Measurements from ENCODE around the gene ZFHX3.

ZFHX3 gene

DNA sequence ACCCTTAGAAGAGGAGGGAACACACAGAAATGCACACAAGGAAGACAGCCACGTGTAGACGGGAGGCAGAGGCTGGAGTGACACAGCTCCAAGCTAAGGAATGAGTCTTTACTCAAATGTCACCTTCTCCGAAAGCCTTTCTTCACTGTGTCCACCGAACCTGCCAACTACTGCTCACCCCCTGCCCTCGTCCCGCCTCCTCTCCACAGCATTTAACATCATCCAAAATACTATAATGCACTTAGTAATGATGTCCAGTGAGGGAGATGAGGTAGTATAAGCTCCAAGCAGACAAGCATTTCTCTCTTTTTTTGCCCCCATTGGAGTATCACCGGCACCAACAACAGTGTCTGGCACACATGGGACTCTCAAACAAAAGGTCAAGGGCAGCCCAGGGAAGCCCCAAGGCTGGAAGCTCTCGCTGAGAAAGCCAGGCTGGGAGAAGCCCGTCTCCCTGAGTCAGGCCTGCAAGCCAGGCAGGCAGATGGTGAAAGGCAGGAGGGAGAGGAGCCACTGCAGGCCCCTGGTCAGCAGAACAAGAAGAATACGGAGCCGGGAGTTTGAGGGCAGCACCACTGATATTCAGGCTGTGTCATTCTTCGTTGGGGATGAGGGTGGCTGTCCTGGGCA, 25.9 kb downstream of the ZFHX3 start:
- TF ChIP-seq CREB1 (IDR thresholded peaks at IDR 0.05; ENCODE audit: low read depth) (no peak), NFIC (IDR thresholded peaks at IDR 0.05) (no peak), EP300 (IDR thresholded peaks at IDR 0.05; ENCODE audit: borderline replicate concordance) (no peak), YY1 (IDR thresholded peaks at IDR 0.05; ENCODE audit: low read depth) (no peak), TEAD4 (IDR thresholded peaks at IDR 0.05) (no peak), EGR1 (IDR thresholded peaks at IDR 0.05) (no peak), TCF12 (IDR thresholded peaks at IDR 0.05; ENCODE audit: low read depth) (no peak), FOXM1 (IDR thresholded peaks at IDR 0.05; ENCODE audit: borderline replicate concordance, low read depth) (no peak)
- TF ChIP-seq, protein P1, sequence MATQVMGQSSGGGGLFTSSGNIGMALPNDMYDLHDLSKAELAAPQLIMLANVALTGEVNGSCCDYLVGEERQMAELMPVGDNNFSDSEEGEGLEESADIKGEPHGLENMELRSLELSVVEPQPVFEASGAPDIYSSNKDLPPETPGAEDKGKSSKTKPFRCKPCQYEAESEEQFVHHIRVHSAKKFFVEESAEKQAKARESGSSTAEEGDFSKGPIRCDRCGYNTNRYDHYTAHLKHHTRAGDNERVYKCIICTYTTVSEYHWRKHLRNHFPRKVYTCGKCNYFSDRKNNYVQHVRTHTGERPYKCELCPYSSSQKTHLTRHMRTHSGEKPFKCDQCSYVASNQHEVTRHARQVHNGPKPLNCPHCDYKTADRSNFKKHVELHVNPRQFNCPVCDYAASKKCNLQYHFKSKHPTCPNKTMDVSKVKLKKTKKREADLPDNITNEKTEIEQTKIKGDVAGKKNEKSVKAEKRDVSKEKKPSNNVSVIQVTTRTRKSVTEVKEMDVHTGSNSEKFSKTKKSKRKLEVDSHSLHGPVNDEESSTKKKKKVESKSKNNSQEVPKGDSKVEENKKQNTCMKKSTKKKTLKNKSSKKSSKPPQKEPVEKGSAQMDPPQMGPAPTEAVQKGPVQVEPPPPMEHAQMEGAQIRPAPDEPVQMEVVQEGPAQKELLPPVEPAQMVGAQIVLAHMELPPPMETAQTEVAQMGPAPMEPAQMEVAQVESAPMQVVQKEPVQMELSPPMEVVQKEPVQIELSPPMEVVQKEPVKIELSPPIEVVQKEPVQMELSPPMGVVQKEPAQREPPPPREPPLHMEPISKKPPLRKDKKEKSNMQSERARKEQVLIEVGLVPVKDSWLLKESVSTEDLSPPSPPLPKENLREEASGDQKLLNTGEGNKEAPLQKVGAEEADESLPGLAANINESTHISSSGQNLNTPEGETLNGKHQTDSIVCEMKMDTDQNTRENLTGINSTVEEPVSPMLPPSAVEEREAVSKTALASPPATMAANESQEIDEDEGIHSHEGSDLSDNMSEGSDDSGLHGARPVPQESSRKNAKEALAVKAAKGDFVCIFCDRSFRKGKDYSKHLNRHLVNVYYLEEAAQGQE (IDR thresholded peaks at IDR 0.05; ENCODE audit: low read depth): no peak
- TF ChIP-seq, protein P2, sequence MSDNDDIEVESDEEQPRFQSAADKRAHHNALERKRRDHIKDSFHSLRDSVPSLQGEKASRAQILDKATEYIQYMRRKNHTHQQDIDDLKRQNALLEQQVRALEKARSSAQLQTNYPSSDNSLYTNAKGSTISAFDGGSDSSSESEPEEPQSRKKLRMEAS (IDR thresholded peaks at IDR 0.05): no peak
- TF ChIP-seq, protein P3, sequence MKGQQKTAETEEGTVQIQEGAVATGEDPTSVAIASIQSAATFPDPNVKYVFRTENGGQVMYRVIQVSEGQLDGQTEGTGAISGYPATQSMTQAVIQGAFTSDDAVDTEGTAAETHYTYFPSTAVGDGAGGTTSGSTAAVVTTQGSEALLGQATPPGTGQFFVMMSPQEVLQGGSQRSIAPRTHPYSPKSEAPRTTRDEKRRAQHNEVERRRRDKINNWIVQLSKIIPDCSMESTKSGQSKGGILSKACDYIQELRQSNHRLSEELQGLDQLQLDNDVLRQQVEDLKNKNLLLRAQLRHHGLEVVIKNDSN (IDR thresholded peaks at IDR 0.05): no peak

DNA sequence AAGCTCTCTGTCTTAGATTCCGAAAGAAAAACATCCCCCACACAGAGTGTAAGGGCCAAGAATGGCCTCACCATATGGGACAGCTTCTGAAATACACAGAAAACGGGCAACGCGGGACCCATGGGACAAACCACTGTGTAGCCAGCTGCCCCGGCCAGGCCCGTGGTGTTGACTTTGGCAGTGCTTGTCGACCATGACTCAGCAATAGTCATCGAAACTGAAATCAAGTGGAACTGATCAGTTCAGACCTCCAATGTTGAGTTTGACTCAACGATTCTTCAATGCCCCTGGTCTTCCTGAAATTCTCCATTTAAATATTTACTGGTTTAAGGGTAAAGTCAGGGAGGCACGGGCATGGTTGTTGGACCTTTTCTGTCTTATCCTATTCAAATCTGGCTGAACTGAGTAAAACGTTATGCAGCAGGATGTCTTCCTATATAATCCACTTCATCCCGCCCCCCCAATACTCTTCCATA, 27.5 kb downstream of the ZFHX3 start:
- TF ChIP-seq TCF12 (IDR thresholded peaks at IDR 0.05; ENCODE audit: low read depth): peak; percentile 66
- TF ChIP-seq NFIC (IDR thresholded peaks at IDR 0.05): peak; percentile 80
- no peak for TF ChIP-seq EGR1 (IDR thresholded peaks at IDR 0.05)
- TF ChIP-seq, protein P3 (IDR thresholded peaks at IDR 0.05): no peak

DNA sequence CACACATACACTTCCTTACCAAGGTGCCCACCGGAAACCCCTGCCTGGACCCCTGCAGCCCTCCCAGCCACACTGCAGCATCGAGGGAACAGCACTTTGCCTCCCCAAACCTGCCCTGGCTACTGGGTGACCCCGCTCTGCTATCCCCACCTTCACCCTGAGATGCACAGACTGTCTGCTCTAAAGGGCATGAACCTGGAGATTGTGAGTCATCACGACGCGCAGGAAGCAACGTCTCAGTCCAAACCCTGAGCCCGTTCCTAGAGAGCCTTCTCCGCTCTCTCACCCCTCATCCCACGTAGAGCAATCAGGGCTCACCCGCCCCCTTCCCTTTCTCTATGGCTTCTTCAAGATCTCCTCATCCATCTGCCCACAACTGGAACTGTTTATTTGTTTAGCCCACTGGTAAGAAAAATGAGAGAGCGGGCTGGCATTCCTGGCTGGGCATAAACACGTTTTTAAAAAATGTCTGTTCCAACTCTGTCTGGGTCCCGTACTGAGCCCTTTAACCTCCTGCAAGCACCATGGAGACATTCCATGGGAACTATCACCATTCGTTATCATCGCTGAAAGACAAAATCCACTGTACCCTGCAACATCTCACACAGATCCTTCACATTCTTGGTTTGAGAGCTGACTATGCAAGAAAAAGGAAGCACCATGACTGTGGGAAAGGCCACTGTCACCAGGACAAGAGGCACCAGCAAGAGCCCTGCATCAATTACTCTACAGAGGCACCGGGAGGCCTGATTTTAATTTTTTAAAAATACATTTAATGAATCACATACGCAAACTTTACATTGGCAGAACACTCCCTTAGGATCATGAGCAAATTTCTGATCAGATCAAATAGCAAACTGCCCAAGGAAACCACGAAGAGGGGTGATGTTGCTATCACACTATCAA, 28.2 kb downstream of the ZFHX3 start:
- TF ChIP-seq YY1 (IDR thresholded peaks at IDR 0.05; ENCODE audit: low read depth) (no peak), TEAD4 (IDR thresholded peaks at IDR 0.05) (no peak), EGR1 (IDR thresholded peaks at IDR 0.05) (no peak), ZBTB7A (IDR thresholded peaks at IDR 0.05; ENCODE audit: low read depth) (no peak), FOXM1 (IDR thresholded peaks at IDR 0.05; ENCODE audit: borderline replicate concordance, low read depth) (no peak), TAF1 (IDR thresholded peaks at IDR 0.05; ENCODE audit: low read depth) (no peak), CEBPB (IDR thresholded peaks at IDR 0.05) (no peak), TCF12 (IDR thresholded peaks at IDR 0.05; ENCODE audit: low read depth) (no peak), NFIC (IDR thresholded peaks at IDR 0.05) (no peak)
- TF ChIP-seq, protein P2 (IDR thresholded peaks at IDR 0.05): no peak
- TF ChIP-seq, protein P3 (IDR thresholded peaks at IDR 0.05): no peak
- TF ChIP-seq, protein P1 (IDR thresholded peaks at IDR 0.05; ENCODE audit: low read depth): no peak

DNA sequence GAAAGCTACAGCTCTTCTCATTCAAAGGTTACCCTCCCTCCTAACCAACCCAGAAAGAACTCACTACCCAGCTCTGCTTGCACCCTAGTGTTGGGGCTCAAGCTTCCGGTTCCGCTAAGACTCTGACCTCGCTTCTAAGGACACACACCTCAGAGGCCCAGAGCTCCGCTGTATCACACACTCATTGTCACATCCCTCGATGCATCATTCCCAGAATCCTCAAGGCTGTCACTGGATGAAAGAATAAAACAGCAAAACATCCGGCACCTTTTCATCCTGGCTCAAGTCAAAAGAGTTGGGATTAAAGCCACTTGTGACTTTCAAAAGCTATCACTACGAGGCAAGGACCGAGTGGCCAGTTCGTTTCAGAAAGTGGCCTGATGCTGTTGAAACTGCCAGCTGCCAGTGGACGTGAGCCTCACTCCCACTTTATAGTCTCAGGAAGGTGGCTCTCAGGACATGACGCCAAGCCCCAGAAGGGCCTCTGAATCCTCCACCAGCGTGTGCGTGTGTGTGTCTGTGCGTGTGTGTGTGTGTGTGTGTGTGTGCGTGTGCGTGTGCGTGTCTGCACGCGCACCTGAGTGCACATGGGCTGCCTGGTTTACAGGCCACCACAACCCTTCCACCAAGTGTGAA, 29.0 kb downstream of the ZFHX3 start:
- TF ChIP-seq TCF12 (IDR thresholded peaks at IDR 0.05; ENCODE audit: low read depth): no peak
- TF ChIP-seq TAF1 (IDR thresholded peaks at IDR 0.05; ENCODE audit: low read depth): no peak
- TF ChIP-seq YY1 (IDR thresholded peaks at IDR 0.05; ENCODE audit: low read depth): no peak
- TF ChIP-seq, protein P2 (IDR thresholded peaks at IDR 0.05): no peak
- TF ChIP-seq, protein P3 (IDR thresholded peaks at IDR 0.05): no peak
